Measurements from ENCODE around the gene HECW1. TPM values are rescaled to one million over a fixed set of nuclear protein-coding genes. Genes with fewer than 3 reads are reported as not detected.

HECW1 gene
- total RNA-seq, 1 donor = under 0.01 TPM

GRCh38 chr7:43531700-43532099 lies 419.3 kb downstream of the HECW1 start:
- Histone ChIP-seq H3K9me3 (ENCODE audit: low read depth, low read length) (no peaks in the 10 kb centered on the region), H3K27me3 (ENCODE audit: insufficient read depth, low read length) (no peaks in the 10 kb centered on the region), H3K4me1 (ENCODE audit: insufficient read depth, low read length) (no peaks in the 10 kb centered on the region), H3K4me3 (ENCODE audit: low read length) (no peak overlapping the region)

- Histone ChIP-seq H3K4me1 (ENCODE audit: insufficient read depth, low read length) (no peaks in the 10 kb centered on the region), H3K4me3 (ENCODE audit: low read length) (no peak overlapping the region), H3K27me3 (ENCODE audit: insufficient read depth, low read length) (no peaks in the 10 kb centered on the region), H3K9me3 (ENCODE audit: low read depth, low read length) (no peaks in the 10 kb centered on the region)
Observed at GRCh38 chr7:43533801-43534479, 421.5 kb downstream of the HECW1 start.

GRCh38 chr7:43535031-43535451 lies 422.6 kb downstream of the HECW1 start:
- H3K27me3 ChIP-seq (ENCODE audit: insufficient read depth, low read length) = no peaks in the 10 kb centered on the region
- H3K4me3 ChIP-seq (ENCODE audit: low read length) = no peak overlapping the region
- H3K9me3 ChIP-seq (ENCODE audit: low read depth, low read length) = no peaks in the 10 kb centered on the region
- H3K4me1 ChIP-seq (ENCODE audit: insufficient read depth, low read length) = no peaks in the 10 kb centered on the region

GRCh38 chr7:43535810-43536585 lies 423.6 kb downstream of the HECW1 start:
- H3K4me3 ChIP-seq (ENCODE audit: low read length) = no peak overlapping the region
- no peaks in the 10 kb centered on the region for H3K9me3 ChIP-seq (ENCODE audit: low read depth, low read length)
- no peaks in the 10 kb centered on the region for H3K27me3 ChIP-seq (ENCODE audit: insufficient read depth, low read length)
- H3K4me1 ChIP-seq (ENCODE audit: insufficient read depth, low read length) = no peaks in the 10 kb centered on the region

GRCh38 chr7:43536773-43537172 lies 424.3 kb downstream of the HECW1 start:
- no peaks in the 10 kb centered on the region for H3K9me3 ChIP-seq (ENCODE audit: low read depth, low read length)
- no peaks in the 10 kb centered on the region for H3K4me1 ChIP-seq (ENCODE audit: insufficient read depth, low read length)
- H3K4me3 ChIP-seq (ENCODE audit: low read length) = no peak overlapping the region
- H3K27me3 ChIP-seq (ENCODE audit: insufficient read depth, low read length) = no peaks in the 10 kb centered on the region

GRCh38 chr7:43537765-43538403 lies 425.4 kb downstream of the HECW1 start:
- Histone ChIP-seq H3K9me3 (ENCODE audit: low read depth, low read length) (no peaks in the 10 kb centered on the region), H3K4me3 (ENCODE audit: low read length) (no peak overlapping the region), H3K4me1 (ENCODE audit: insufficient read depth, low read length) (no peaks in the 10 kb centered on the region), H3K27me3 (ENCODE audit: insufficient read depth, low read length) (no peaks in the 10 kb centered on the region)

- Histone ChIP-seq H3K9me3 (ENCODE audit: low read depth, low read length) (no peaks in the 10 kb centered on the region), H3K4me3 (ENCODE audit: low read length) (no peak overlapping the region), H3K4me1 (ENCODE audit: insufficient read depth, low read length) (no peaks in the 10 kb centered on the region), H3K27me3 (ENCODE audit: insufficient read depth, low read length) (no peaks in the 10 kb centered on the region)
Observed at GRCh38 chr7:43538404-43538771, 425.9 kb downstream of the HECW1 start.

- H3K4me3 ChIP-seq (ENCODE audit: low read length) = no peak overlapping the region
- H3K27me3 ChIP-seq (ENCODE audit: insufficient read depth, low read length) = peaks cover 6% of the 10 kb centered on the region
- H3K9me3 ChIP-seq (ENCODE audit: low read depth, low read length) = no peaks in the 10 kb centered on the region
- H3K4me1 ChIP-seq (ENCODE audit: insufficient read depth, low read length) = no peaks in the 10 kb centered on the region
Observed at GRCh38 chr7:43540471-43540870, 428.0 kb downstream of the HECW1 start.

- H3K9me3 ChIP-seq (ENCODE audit: low read depth, low read length) = no peaks in the 10 kb centered on the region
- H3K4me1 ChIP-seq (ENCODE audit: insufficient read depth, low read length) = no peaks in the 10 kb centered on the region
- peaks cover 6% of the 10 kb centered on the region for H3K27me3 ChIP-seq (ENCODE audit: insufficient read depth, low read length)
- no peak overlapping the region for H3K4me3 ChIP-seq (ENCODE audit: low read length)
Observed at GRCh38 chr7:43542716-43543115, 430.3 kb downstream of the HECW1 start.

- Histone ChIP-seq H3K9me3 (ENCODE audit: low read depth, low read length) (no peaks in the 10 kb centered on the region), H3K4me1 (ENCODE audit: insufficient read depth, low read length) (no peaks in the 10 kb centered on the region), H3K4me3 (ENCODE audit: low read length) (no peak overlapping the region), H3K27me3 (ENCODE audit: insufficient read depth, low read length) (peaks cover 6% of the 10 kb centered on the region)
Observed at GRCh38 chr7:43546231-43546630, 433.8 kb downstream of the HECW1 start.

GRCh38 chr7:43550427-43550826 lies 438.0 kb downstream of the HECW1 start:
- no peaks in the 10 kb centered on the region for H3K27me3 ChIP-seq (ENCODE audit: insufficient read depth, low read length)
- no peak overlapping the region for H3K4me3 ChIP-seq (ENCODE audit: low read length)
- peaks cover 3% of the 10 kb centered on the region for H3K4me1 ChIP-seq (ENCODE audit: insufficient read depth, low read length)
- H3K9me3 ChIP-seq (ENCODE audit: low read depth, low read length) = no peaks in the 10 kb centered on the region

- peaks cover 3% of the 10 kb centered on the region for H3K4me1 ChIP-seq (ENCODE audit: insufficient read depth, low read length)
- H3K4me3 ChIP-seq (ENCODE audit: low read length) = no peak overlapping the region
- H3K27me3 ChIP-seq (ENCODE audit: insufficient read depth, low read length) = no peaks in the 10 kb centered on the region
- no peaks in the 10 kb centered on the region for H3K9me3 ChIP-seq (ENCODE audit: low read depth, low read length)
Observed at GRCh38 chr7:43552122-43552521, 439.7 kb downstream of the HECW1 start.

GRCh38 chr7:43553999-43554398 lies 441.6 kb downstream of the HECW1 start:
- no peaks in the 10 kb centered on the region for H3K9me3 ChIP-seq (ENCODE audit: low read depth, low read length)
- no peaks in the 10 kb centered on the region for H3K27me3 ChIP-seq (ENCODE audit: insufficient read depth, low read length)
- H3K4me3 ChIP-seq (ENCODE audit: low read length) = no peak overlapping the region
- H3K4me1 ChIP-seq (ENCODE audit: insufficient read depth, low read length) = peaks cover 3% of the 10 kb centered on the region

- Histone ChIP-seq H3K27me3 (ENCODE audit: insufficient read depth, low read length) (no peaks in the 10 kb centered on the region), H3K4me1 (ENCODE audit: insufficient read depth, low read length) (peaks cover 3% of the 10 kb centered on the region), H3K4me3 (ENCODE audit: low read length) (no peak overlapping the region), H3K9me3 (ENCODE audit: low read depth, low read length) (no peaks in the 10 kb centered on the region)
Observed at GRCh38 chr7:43554423-43554822, 442.0 kb downstream of the HECW1 start.

- H3K9me3 ChIP-seq (ENCODE audit: low read depth, low read length) = no peaks in the 10 kb centered on the region
- H3K27me3 ChIP-seq (ENCODE audit: insufficient read depth, low read length) = peaks cover 2% of the 10 kb centered on the region
- H3K4me3 ChIP-seq (ENCODE audit: low read length) = no peak overlapping the region
- peaks cover 3% of the 10 kb centered on the region for H3K4me1 ChIP-seq (ENCODE audit: insufficient read depth, low read length)
Observed at GRCh38 chr7:43557831-43558495, 445.5 kb downstream of the HECW1 start.
